Keratinocyte (primary cell): ENCODE results near the gene MOGAT2. TPM values are rescaled to one million over a fixed set of nuclear protein-coding genes. Genes with fewer than 3 reads are reported as not detected.

Experiments
- DNase-seq: peaks from one replicate; pipeline ENCODE4 v3.0.0-alpha.2; 2011; ENCODE audit warnings: low read depth, missing footprints, low spot score
- FAIRE-seq: peaks from 2 replicates; lab custom pipeline; 2011; peaks lifted over from hg19 to GRCh38; lab: Jason Lieb, UNC
- H2AFZ ChIP-seq: 2 replicates; pipeline ENCODE4 v1.6.0; 2012; ENCODE audit warnings: low read length, control low read depth, inconsistent platforms; ENCODE audit not compliant: control insufficient read depth
- H3K27ac ChIP-seq: 2 replicates; pipeline ENCODE4 v1.5.1; 2011; ENCODE audit warnings: low read length; ENCODE audit not compliant: control insufficient read depth, insufficient read depth
- H3K27me3 ChIP-seq: 3 replicates; pipeline ENCODE4 v1.6.0; 2011; ENCODE audit warnings: low read length; ENCODE audit not compliant: control insufficient read depth, insufficient read depth; ENCODE audit errors: extremely low read depth
- H3K36me3 ChIP-seq, 2 experiments: 2 replicates in 1 of 2; 3 replicates in 1 of 2; pipeline ENCODE4 v1.5.1; 2011; ENCODE audit warnings: low read length in 2 of 2, mild to moderate bottlenecking in 1 of 2; ENCODE audit not compliant: control insufficient read depth in 2 of 2, insufficient read depth in 2 of 2; ENCODE audit errors: extremely low read depth in 1 of 2
- H3K4me1 ChIP-seq: 3 replicates; pipeline ENCODE4 v1.5.1; 2011; ENCODE audit warnings: low read length; ENCODE audit not compliant: control insufficient read depth, insufficient read depth; ENCODE audit errors: extremely low read depth
- H3K4me2 ChIP-seq: 3 replicates; pipeline ENCODE4 v1.6.0; 2011; ENCODE audit warnings: low read depth, low read length; ENCODE audit not compliant: control insufficient read depth, insufficient read depth; ENCODE audit errors: extremely low read depth
- H3K4me3 ChIP-seq, 3 experiments: fragments of 200-600 bp in 1 of 3; sonication (generic) in 1 of 3; 2 replicates in 2 of 3; 3 replicates in 1 of 3; pipeline ENCODE4 v1.5.1; 2011 to 2016; ENCODE audit warnings: low read length in 3 of 3, mild to moderate bottlenecking in 3 of 3, control low read depth in 2 of 3, inconsistent platforms in 1 of 3, low read depth in 1 of 3, mixed read lengths in 1 of 3, mixed run types in 1 of 3, moderate library complexity in 1 of 3; ENCODE audit not compliant: control insufficient read depth in 2 of 3, insufficient read depth in 2 of 3; ENCODE audit errors: extremely low read depth in 1 of 3
- H3K79me2 ChIP-seq: 2 replicates; pipeline ENCODE4 v1.6.0; 2012; ENCODE audit warnings: low read length; ENCODE audit not compliant: control insufficient read depth, insufficient read depth
- H3K9ac ChIP-seq: 3 replicates; pipeline ENCODE4 v1.6.0; 2011; ENCODE audit warnings: low read length; ENCODE audit not compliant: control insufficient read depth, insufficient read depth; ENCODE audit errors: extremely low read depth
- H3K9me1 ChIP-seq: 3 replicates; pipeline ENCODE4 v1.6.0; 2011; ENCODE audit warnings: low read length; ENCODE audit not compliant: control insufficient read depth, insufficient read depth; ENCODE audit errors: extremely low read depth
- H3K9me3 ChIP-seq: 2 replicates; pipeline ENCODE4 v1.5.1; 2012; ENCODE audit warnings: low read depth, low read length; ENCODE audit not compliant: control insufficient read depth
- H4K20me1 ChIP-seq: 3 replicates; pipeline ENCODE4 v1.6.0; 2011; ENCODE audit warnings: low read length; ENCODE audit not compliant: control insufficient read depth, insufficient read depth; ENCODE audit errors: extremely low read depth
- EZH2 ChIP-seq: IDR thresholded peaks from one replicate; pipeline ENCODE4 v1.6.1; 2012; ENCODE audit warnings: inconsistent platforms, mild to moderate bottlenecking, low read length, moderate library complexity
- dilution Hi-C: fragments of 300-500 bp; cut with MboI; formaldehyde crosslinking; loops from one replicate; pipeline ENCODE4 v1.7.0; 2020; ENCODE audit warnings: low sequenced_read_pairs; ENCODE audit not compliant: extremely low pct_ligation_motif_present
- polyA plus RNA-seq, 5 experiments: library from polyadenylated mRNA; depleted of rRNA in 3 of 5; stranded (reverse) in 3 of 5; stranded (forward) in 1 of 5; unstranded in 1 of 5; fragments of >200 nt; gene quantifications; 1 replicate in 1 of 5; 2 replicates in 3 of 5; 3 replicates in 1 of 5; pipeline versions ENCODE4 v1.2.1 to v1.2.3, GENCODE V29; 2011 to 2012; ENCODE audit warnings: missing spikeins in 2 of 5, low read depth in 1 of 5, low replicate concordance in 1 of 5
- TF ChIP-seq, protein P1 (sequence below), 3 experiments: IDR thresholded peaks in 1 of 3; conservative IDR thresholded peaks in 1 of 3; optimal IDR thresholded peaks in 1 of 3; 2 replicates in 2 of 3; 3 replicates in 1 of 3; pipeline versions ENCODE3 to v1.5.1; 2011; ENCODE audit warnings: low read length in 3 of 3, mild to moderate bottlenecking in 3 of 3, moderate library complexity in 2 of 3, control low read depth in 1 of 3, inconsistent platforms in 1 of 3; ENCODE audit not compliant: insufficient read depth in 2 of 3; ENCODE audit errors: extremely low read depth in 1 of 3

The MOGAT2 gene
- polyA plus RNA-seq, 1 donor (not counting 4 experiments of a cell fraction or from before 2014, with no cell fraction given) = not detected

DNA sequence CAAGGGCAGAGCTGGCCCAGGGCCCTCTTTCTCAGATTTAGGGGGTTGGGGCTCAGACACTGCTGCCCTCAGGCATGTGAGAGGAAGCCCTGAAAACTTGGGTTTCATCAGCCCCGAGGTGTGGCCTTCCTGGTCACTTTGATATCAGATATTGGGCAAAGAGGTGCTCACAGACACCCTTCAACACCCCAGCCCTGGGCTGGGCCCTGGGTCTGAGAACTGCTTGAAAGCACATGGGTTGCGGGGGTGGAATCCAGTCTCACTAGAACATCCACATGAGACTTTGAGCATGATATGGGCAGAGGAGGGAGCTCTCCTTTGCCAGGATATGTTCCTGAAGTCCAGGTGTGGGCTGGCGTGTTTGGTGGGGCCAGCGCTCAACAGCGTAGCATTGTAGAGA is 61.3 kb downstream of the MOGAT2 start:
- FAIRE-seq (no peak), DNase-seq (no peak)
- Histone ChIP-seq H3K9ac (no peak overlapping the region), H3K4me2 (no peak overlapping the region), H3K27ac (no peak overlapping the region), H3K36me3 (no peaks in the 10 kb centered on the region), H3K27me3 (no peaks in the 10 kb centered on the region), H3K79me2 (no peaks in the 10 kb centered on the region), H3K9me3 (no peaks in the 10 kb centered on the region), H2AFZ (no peak overlapping the region), H4K20me1 (no peaks in the 10 kb centered on the region), H3K4me3 (no peak overlapping the region), H3K9me1 (no peaks in the 10 kb centered on the region), H3K4me1 (peaks cover 8% of the 10 kb centered on the region)
- no peak for TF ChIP-seq EZH2
- TF ChIP-seq, protein P1, sequence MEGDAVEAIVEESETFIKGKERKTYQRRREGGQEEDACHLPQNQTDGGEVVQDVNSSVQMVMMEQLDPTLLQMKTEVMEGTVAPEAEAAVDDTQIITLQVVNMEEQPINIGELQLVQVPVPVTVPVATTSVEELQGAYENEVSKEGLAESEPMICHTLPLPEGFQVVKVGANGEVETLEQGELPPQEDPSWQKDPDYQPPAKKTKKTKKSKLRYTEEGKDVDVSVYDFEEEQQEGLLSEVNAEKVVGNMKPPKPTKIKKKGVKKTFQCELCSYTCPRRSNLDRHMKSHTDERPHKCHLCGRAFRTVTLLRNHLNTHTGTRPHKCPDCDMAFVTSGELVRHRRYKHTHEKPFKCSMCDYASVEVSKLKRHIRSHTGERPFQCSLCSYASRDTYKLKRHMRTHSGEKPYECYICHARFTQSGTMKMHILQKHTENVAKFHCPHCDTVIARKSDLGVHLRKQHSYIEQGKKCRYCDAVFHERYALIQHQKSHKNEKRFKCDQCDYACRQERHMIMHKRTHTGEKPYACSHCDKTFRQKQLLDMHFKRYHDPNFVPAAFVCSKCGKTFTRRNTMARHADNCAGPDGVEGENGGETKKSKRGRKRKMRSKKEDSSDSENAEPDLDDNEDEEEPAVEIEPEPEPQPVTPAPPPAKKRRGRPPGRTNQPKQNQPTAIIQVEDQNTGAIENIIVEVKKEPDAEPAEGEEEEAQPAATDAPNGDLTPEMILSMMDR (optimal IDR thresholded peaks at IDR 0.05 in 1 of 3, IDR thresholded peaks at IDR 0.05 in 1 of 3, conservative IDR thresholded peaks at IDR 0.05 in 1 of 3; ENCODE audit: extremely low read depth in 1 of 3, insufficient read depth in 2 of 3, low read length in 3 of 3) = no peak
- dilution Hi-C loops = no loop called here

- H3K4me3 ChIP-seq = no peak overlapping the region
- no peaks in the 10 kb centered on the region for H3K27me3 ChIP-seq
- no peak overlapping the region for H3K9ac ChIP-seq
- TF ChIP-seq, protein P1 (optimal IDR thresholded peaks at IDR 0.05 in 1 of 3, IDR thresholded peaks at IDR 0.05 in 1 of 3, conservative IDR thresholded peaks at IDR 0.05 in 1 of 3; ENCODE audit: extremely low read depth in 1 of 3, insufficient read depth in 2 of 3, low read length in 3 of 3) = no peak
- no peak for TF ChIP-seq EZH2
- H3K36me3 ChIP-seq = no peaks in the 10 kb centered on the region
- H3K9me3 ChIP-seq = no peaks in the 10 kb centered on the region
- FAIRE-seq = no peak
- H3K4me1 ChIP-seq = peaks cover 8% of the 10 kb centered on the region
- no peak overlapping the region for H3K27ac ChIP-seq
- H3K9me1 ChIP-seq = no peaks in the 10 kb centered on the region
- no peak for DNase-seq
- no peak overlapping the region for H2AFZ ChIP-seq
- H3K79me2 ChIP-seq = no peaks in the 10 kb centered on the region
- H3K4me2 ChIP-seq = no peak overlapping the region
- dilution Hi-C loops = no loop called here
- no peaks in the 10 kb centered on the region for H4K20me1 ChIP-seq
Measured at GRCh38 chr11:75779960-75780359, 62.3 kb downstream of the MOGAT2 start.
